Liver (tissue), 9 donors: ENCODE results near the gene ZBTB21. TPM values are rescaled to one million over a fixed set of nuclear protein-coding genes. Genes with fewer than 3 reads are reported as not detected.
A peak's percentile ranks its signal among the peaks of the same experiment; 100 is the strongest.

Experiments
- DNase-seq: peaks from one replicate; pipeline ENCODE4 v3.0.0-alpha.2; 2017; ENCODE audit warnings: low spot score
- H3K27ac ChIP-seq, 2 donors: one replicate each; pipeline ENCODE4 v1.7.0; 2013; ENCODE audit warnings: inconsistent platforms in 2 of 2, low read length in 2 of 2, control low read depth in 1 of 2, low read depth in 1 of 2, mild to moderate bottlenecking in 1 of 2
- H3K27me3 ChIP-seq, 4 donors: one replicate each; pipeline versions ENCODE4 v1.6.1 to v1.7.0; 2013; ENCODE audit warnings: low read length in 3 of 4, inconsistent platforms in 1 of 4, mild to moderate bottlenecking in 1 of 4, moderate library complexity in 1 of 4; ENCODE audit not compliant: control insufficient read depth in 4 of 4, insufficient read depth in 4 of 4
- H3K36me3 ChIP-seq, 4 donors: one replicate each; pipeline versions ENCODE4 v1.6.1 to v1.7.0; 2013; ENCODE audit warnings: low read length in 3 of 4, mild to moderate bottlenecking in 3 of 4, low read depth in 1 of 4, moderate library complexity in 1 of 4; ENCODE audit not compliant: control insufficient read depth in 4 of 4, insufficient read depth in 3 of 4
- H3K4me1 ChIP-seq, 4 donors: one replicate each; pipeline versions ENCODE4 v1.6.1 to v1.7.0; 2013; ENCODE audit warnings: low read length in 3 of 4, mild to moderate bottlenecking in 3 of 4, moderate library complexity in 1 of 4; ENCODE audit not compliant: control insufficient read depth in 4 of 4, insufficient read depth in 4 of 4
- H3K4me3 ChIP-seq, 3 donors: one replicate each; pipeline versions ENCODE4 v1.6.1 to v1.7.0; 2013; ENCODE audit warnings: low read length in 3 of 3, control low read depth in 1 of 3, low read depth in 1 of 3, mild to moderate bottlenecking in 1 of 3
- H3K9ac ChIP-seq, 2 donors: one replicate each; pipeline ENCODE4 v1.7.0; 2013; ENCODE audit warnings: low read length in 2 of 2, mild to moderate bottlenecking in 2 of 2, moderate library complexity in 2 of 2, control low read depth in 1 of 2, low read depth in 1 of 2
- H3K9me3 ChIP-seq, 4 donors: one replicate each; pipeline versions ENCODE4 v1.6.1 to v1.7.0; 2013; ENCODE audit warnings: low read length in 3 of 4; ENCODE audit not compliant: control insufficient read depth in 4 of 4
- EGR1 ChIP-seq, 2 donors: IDR thresholded peaks; 2 replicates each; pipeline ENCODE4 v1.6.1; 2016 to 2018; ENCODE audit warnings: antibody characterized with exemption in 2 of 2, low read depth in 2 of 2
- FOXA1 ChIP-seq: IDR thresholded peaks from 2 replicates; pipeline ENCODE4 v1.6.1; 2016; ENCODE audit warnings: antibody characterized with exemption
- FOXA2 ChIP-seq: IDR thresholded peaks from 2 replicates; pipeline ENCODE4 v1.6.1; 2016; ENCODE audit warnings: antibody characterized with exemption
- GABPA ChIP-seq, 2 donors: IDR thresholded peaks in 1 of 2; conservative IDR thresholded peaks in 1 of 2; 2 replicates each; pipeline ENCODE4 v1.6.1; 2016; ENCODE audit warnings: antibody characterized with exemption in 2 of 2, mild to moderate bottlenecking in 1 of 2, moderate library complexity in 1 of 2
- HNF4G ChIP-seq: IDR thresholded peaks from 2 replicates; pipeline ENCODE4 v1.6.1; 2016; ENCODE audit warnings: antibody characterized with exemption
- JUND ChIP-seq, 2 donors: IDR thresholded peaks; 2 replicates each; pipeline ENCODE4 v1.6.1; 2016; ENCODE audit warnings: antibody characterized with exemption in 2 of 2
- NR2F2 ChIP-seq: IDR thresholded peaks from 2 replicates; pipeline ENCODE4 v1.6.1; 2016; ENCODE audit warnings: antibody characterized with exemption
- RAD21 ChIP-seq, 2 donors: IDR thresholded peaks; 2 replicates each; pipeline ENCODE4 v1.6.1; 2016; ENCODE audit warnings: antibody characterized with exemption in 2 of 2, mild to moderate bottlenecking in 2 of 2
- RXRA ChIP-seq, 2 donors: IDR thresholded peaks; 2 replicates each; pipeline ENCODE4 v1.6.1; 2017 to 2018; ENCODE audit warnings: antibody characterized with exemption in 2 of 2, mild to moderate bottlenecking in 1 of 2
- SP1 ChIP-seq: IDR thresholded peaks from 2 replicates; pipeline ENCODE4 v1.6.1; 2018; ENCODE audit warnings: antibody characterized with exemption, mild to moderate bottlenecking
- TAF1 ChIP-seq: conservative IDR thresholded peaks from 2 replicates; pipeline ENCODE4 v1.6.1; 2016; ENCODE audit warnings: antibody characterized with exemption, mild to moderate bottlenecking
- YY1 ChIP-seq: IDR thresholded peaks from 2 replicates; pipeline ENCODE4 v1.6.1; 2016; ENCODE audit warnings: antibody characterized with exemption, mild to moderate bottlenecking
- ZBTB33 ChIP-seq: IDR thresholded peaks from 2 replicates; pipeline ENCODE4 v1.6.1; 2016; ENCODE audit warnings: antibody characterized with exemption
- WGBS: extraction: QIAGEN DNeasy Blood & Tissue Kit; methylation state at CpG from one replicate; pipeline ENCODE4 v1.1.7; 2013; 5-methylcytosine and 5-hydroxymethylcytosine counted together
- polyA plus RNA-seq, 2 donors: library from polyadenylated mRNA; stranded (reverse) in 1 of 2; unstranded in 1 of 2; fragments of 200-250 nt in 1 of 2; fragments of >200 nt in 1 of 2; fragmentation: Nextera tagmentation in 1 of 2; extraction: Ambion mirVana in 1 of 2; gene quantifications; one replicate each; pipeline versions ENCODE4 v1.2.1 to v1.2.3, GENCODE V29; 2013 to 2015
- total RNA-seq, 2 donors: library from RNA; depleted of rRNA; stranded (reverse); fragments of >200 nt; gene quantifications; one replicate each; pipeline ENCODE4 v1.2.3, GENCODE V29; 2014
- TF ChIP-seq, protein P1 (sequence below): IDR thresholded peaks from 2 replicates; pipeline ENCODE4 v1.6.1; 2016; ENCODE audit warnings: antibody characterized with exemption, mild to moderate bottlenecking
- TF ChIP-seq, protein P2 (sequence below): fragments of 150-350 bp; IDR thresholded peaks from 2 replicates; pipeline ENCODE4 v1.5.1; 2017; ENCODE audit warnings: improper control_type of control experiment, low read depth, low read length; ENCODE audit not compliant: missing input control
- TF ChIP-seq, protein P3 (sequence below): IDR thresholded peaks from 2 replicates; pipeline ENCODE4 v1.6.1; 2016; ENCODE audit warnings: antibody characterized with exemption
- donor health status: healthy.
- donor health status: healthy.
- donor health status: healthy.
- donor health status: healthy.
- donor health status: healthy.

ZBTB21 gene
- total and polyA plus RNA-seq, 4 donors, result 3.1 to 14.1 (median 4.0) TPM

- H3K9ac ChIP-seq, result no peak overlapping the region
- peaks cover 9 to 24% (median 14%) of the 10 kb centered on the region in 4 donors for H3K4me1 ChIP-seq
- no peaks in the 10 kb centered on the region for H3K27me3 ChIP-seq
- no peaks in the 10 kb centered on the region for H3K9me3 ChIP-seq
- no peak overlapping the region for H3K4me3 ChIP-seq
- H3K27ac ChIP-seq, result no peak overlapping the region
- DNase-seq, result no peak
- no peaks in the 10 kb centered on the region for H3K36me3 ChIP-seq
- no peak for TF ChIP-seq JUND (IDR thresholded peaks at IDR 0.05)
- no peak for TF ChIP-seq FOXA1
- no peak for TF ChIP-seq YY1
- TF ChIP-seq TAF1, result no peak
- TF ChIP-seq, protein P1, sequence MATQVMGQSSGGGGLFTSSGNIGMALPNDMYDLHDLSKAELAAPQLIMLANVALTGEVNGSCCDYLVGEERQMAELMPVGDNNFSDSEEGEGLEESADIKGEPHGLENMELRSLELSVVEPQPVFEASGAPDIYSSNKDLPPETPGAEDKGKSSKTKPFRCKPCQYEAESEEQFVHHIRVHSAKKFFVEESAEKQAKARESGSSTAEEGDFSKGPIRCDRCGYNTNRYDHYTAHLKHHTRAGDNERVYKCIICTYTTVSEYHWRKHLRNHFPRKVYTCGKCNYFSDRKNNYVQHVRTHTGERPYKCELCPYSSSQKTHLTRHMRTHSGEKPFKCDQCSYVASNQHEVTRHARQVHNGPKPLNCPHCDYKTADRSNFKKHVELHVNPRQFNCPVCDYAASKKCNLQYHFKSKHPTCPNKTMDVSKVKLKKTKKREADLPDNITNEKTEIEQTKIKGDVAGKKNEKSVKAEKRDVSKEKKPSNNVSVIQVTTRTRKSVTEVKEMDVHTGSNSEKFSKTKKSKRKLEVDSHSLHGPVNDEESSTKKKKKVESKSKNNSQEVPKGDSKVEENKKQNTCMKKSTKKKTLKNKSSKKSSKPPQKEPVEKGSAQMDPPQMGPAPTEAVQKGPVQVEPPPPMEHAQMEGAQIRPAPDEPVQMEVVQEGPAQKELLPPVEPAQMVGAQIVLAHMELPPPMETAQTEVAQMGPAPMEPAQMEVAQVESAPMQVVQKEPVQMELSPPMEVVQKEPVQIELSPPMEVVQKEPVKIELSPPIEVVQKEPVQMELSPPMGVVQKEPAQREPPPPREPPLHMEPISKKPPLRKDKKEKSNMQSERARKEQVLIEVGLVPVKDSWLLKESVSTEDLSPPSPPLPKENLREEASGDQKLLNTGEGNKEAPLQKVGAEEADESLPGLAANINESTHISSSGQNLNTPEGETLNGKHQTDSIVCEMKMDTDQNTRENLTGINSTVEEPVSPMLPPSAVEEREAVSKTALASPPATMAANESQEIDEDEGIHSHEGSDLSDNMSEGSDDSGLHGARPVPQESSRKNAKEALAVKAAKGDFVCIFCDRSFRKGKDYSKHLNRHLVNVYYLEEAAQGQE, result no peak
- TF ChIP-seq ZBTB33, result no peak
- TF ChIP-seq SP1, result no peak
- TF ChIP-seq, protein P2, sequence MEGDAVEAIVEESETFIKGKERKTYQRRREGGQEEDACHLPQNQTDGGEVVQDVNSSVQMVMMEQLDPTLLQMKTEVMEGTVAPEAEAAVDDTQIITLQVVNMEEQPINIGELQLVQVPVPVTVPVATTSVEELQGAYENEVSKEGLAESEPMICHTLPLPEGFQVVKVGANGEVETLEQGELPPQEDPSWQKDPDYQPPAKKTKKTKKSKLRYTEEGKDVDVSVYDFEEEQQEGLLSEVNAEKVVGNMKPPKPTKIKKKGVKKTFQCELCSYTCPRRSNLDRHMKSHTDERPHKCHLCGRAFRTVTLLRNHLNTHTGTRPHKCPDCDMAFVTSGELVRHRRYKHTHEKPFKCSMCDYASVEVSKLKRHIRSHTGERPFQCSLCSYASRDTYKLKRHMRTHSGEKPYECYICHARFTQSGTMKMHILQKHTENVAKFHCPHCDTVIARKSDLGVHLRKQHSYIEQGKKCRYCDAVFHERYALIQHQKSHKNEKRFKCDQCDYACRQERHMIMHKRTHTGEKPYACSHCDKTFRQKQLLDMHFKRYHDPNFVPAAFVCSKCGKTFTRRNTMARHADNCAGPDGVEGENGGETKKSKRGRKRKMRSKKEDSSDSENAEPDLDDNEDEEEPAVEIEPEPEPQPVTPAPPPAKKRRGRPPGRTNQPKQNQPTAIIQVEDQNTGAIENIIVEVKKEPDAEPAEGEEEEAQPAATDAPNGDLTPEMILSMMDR, result no peak
- TF ChIP-seq, protein P3, sequence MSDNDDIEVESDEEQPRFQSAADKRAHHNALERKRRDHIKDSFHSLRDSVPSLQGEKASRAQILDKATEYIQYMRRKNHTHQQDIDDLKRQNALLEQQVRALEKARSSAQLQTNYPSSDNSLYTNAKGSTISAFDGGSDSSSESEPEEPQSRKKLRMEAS, result no peak
- TF ChIP-seq HNF4G, result no peak
- TF ChIP-seq GABPA (IDR thresholded peaks at IDR 0.05 in 1 of 2, conservative IDR thresholded peaks at IDR 0.05 in 1 of 2), result no peak
- WGBS, result 86% methylated on average over 18 of the region's 18 CpGs
Observed at GRCh38 chr21:42040411-42041180, 30.4 kb upstream of the ZBTB21 start.

GRCh38 chr21:42039911-42040351, 29.8 kb upstream of the ZBTB21 start:
- Histone ChIP-seq H3K4me1 (peaks cover 9 to 24% (median 14%) of the 10 kb centered on the region in 4 donors), H3K27ac (peak overlapping the region; percentile 75 to 85), H3K9me3 (no peaks in the 10 kb centered on the region), H3K4me3 (no peak overlapping the region), H3K9ac (no peak overlapping the region), H3K27me3 (no peaks in the 10 kb centered on the region), H3K36me3 (no peaks in the 10 kb centered on the region)
- WGBS, result 75% methylated on average over 12 of the region's 12 CpGs
- TF ChIP-seq HNF4G (no peak), EGR1 (IDR thresholded peaks at IDR 0.05; ENCODE audit: low read depth in 2 of 2) (no peak), ZBTB33 (no peak), RAD21 (IDR thresholded peaks at IDR 0.05) (no peak), NR2F2 (no peak), RXRA (IDR thresholded peaks at IDR 0.05) (no peak), FOXA2 (no peak)
- TF ChIP-seq, protein P3, result no peak
- TF ChIP-seq, protein P2, result no peak
- DNase-seq, result no peak
